ENCODE data around the gene EFNA1. TPM values are rescaled to one million over a fixed set of nuclear protein-coding genes. Genes with fewer than 3 reads are reported as not detected.

EFNA1 gene
- total and polyA plus RNA-seq, 2 of the 13 experiments (the other 11 are each of a cell fraction or from before 2014, with no cell fraction given) = 81.8 to 874 TPM

DNA sequence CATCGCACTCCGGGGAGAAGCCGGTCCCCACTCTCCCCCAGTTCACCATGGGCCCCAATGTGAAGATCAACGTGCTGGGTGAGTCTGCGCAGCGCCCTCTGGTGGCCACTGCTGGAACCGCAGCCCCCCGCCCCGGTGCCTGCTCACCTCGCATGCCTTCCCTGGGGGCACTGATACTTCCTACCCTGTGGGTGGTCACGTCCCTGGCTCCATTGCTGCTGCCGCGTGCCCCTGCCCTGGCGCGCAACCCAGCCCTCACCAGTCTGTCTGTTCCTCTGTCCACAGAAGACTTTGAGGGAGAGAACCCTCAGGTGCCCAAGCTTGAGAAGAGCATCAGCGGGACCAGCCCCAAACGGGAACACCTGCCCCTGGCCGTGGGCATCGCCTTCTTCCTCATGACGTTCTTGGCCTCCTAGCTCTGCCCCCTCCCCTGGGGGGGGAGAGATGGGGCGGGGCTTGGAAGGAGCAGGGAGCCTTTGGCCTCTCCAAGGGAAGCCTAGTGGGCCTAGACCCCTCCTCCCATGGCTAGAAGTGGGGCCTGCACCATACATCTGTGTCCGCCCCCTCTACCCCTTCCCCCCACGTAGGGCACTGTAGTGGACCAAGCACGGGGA is 41.4 kb upstream of the EFNA1 start (continued):
- TF ChIP-seq ZNF274 (CRISPR knock-in tag; IDR thresholded peaks at IDR 0.05) (peak; percentile 44; the same call in 1 of the 2 replicates), THAP11 (CRISPR knock-in tag; IDR thresholded peaks at IDR 0.05) (no peak), ZNF672 (CRISPR knock-in tag; IDR thresholded peaks at IDR 0.05) (0 out of 2 replicates have a peak, but pooled peaks have one; percentile 40), MYC (CRISPR knock-in tag; IDR thresholded peaks at IDR 0.05; ENCODE audit: borderline replicate concordance) (peak; percentile 74; the same call in 1 of the 2 replicates), TAF15 (IDR thresholded peaks at IDR 0.05; ENCODE audit: low read depth, low read length, poor library complexity, severe bottlenecking) (no peak), CTCF (CRISPR knock-in tag; IDR thresholded peaks at IDR 0.05) (peak; percentile 92), STAG1 (CRISPR knock-in tag; IDR thresholded peaks at IDR 0.05) (peak; percentile 28), SALL2 (CRISPR knock-in tag; IDR thresholded peaks at IDR 0.05) (0 out of 2 replicates have a peak, but pooled peaks have one; percentile 37), MXI1 (IDR thresholded peaks at IDR 0.05; ENCODE audit: borderline replicate concordance, low read depth, low read length) (peak; percentile 11; the same call in 1 of the 3 replicates), NAIF1 (CRISPR knock-in tag; IDR thresholded peaks at IDR 0.05; ENCODE audit: borderline replicate concordance) (no peak), ZBTB7B (CRISPR knock-in tag; IDR thresholded peaks at IDR 0.05) (peak; percentile 31; the same call in 1 of the 2 replicates), HES4 (CRISPR knock-in tag; IDR thresholded peaks at IDR 0.05; ENCODE audit: borderline replicate concordance) (0 out of 2 replicates have a peak, but pooled peaks have one; percentile 39), XRCC5 (optimal IDR thresholded peaks at IDR 0.05; ENCODE audit: low read length) (peak; percentile 50), ZNF607 (CRISPR knock-in tag; IDR thresholded peaks at IDR 0.05; ENCODE audit: borderline replicate concordance) (no peak), CBFB (CRISPR knock-in tag; IDR thresholded peaks at IDR 0.05) (0 out of 2 replicates have a peak, but pooled peaks have one; percentile 54), NR2F6 (IDR thresholded peaks at IDR 0.05) (no peak), NR2F6 (CRISPR knock-in tag; IDR thresholded peaks at IDR 0.05) (0 out of 2 replicates have a peak, but pooled peaks have one; percentile 19), MED1 (CRISPR knock-in tag; IDR thresholded peaks at IDR 0.05) (0 out of 2 replicates have a peak, but pooled peaks have one; percentile 29), MED13 (CRISPR knock-in tag; IDR thresholded peaks at IDR 0.05) (no peak; the same call in 1 of the 2 replicates), ZNF709 (CRISPR knock-in tag; IDR thresholded peaks at IDR 0.05) (no peak), ZNF337 (CRISPR knock-in tag; IDR thresholded peaks at IDR 0.05; ENCODE audit: borderline replicate concordance, low read depth) (no peak), SALL1 (CRISPR knock-in tag; IDR thresholded peaks at IDR 0.05) (peak; percentile 33; the same call in 1 of the 2 replicates)
- TF ChIP-seq, protein P1, sequence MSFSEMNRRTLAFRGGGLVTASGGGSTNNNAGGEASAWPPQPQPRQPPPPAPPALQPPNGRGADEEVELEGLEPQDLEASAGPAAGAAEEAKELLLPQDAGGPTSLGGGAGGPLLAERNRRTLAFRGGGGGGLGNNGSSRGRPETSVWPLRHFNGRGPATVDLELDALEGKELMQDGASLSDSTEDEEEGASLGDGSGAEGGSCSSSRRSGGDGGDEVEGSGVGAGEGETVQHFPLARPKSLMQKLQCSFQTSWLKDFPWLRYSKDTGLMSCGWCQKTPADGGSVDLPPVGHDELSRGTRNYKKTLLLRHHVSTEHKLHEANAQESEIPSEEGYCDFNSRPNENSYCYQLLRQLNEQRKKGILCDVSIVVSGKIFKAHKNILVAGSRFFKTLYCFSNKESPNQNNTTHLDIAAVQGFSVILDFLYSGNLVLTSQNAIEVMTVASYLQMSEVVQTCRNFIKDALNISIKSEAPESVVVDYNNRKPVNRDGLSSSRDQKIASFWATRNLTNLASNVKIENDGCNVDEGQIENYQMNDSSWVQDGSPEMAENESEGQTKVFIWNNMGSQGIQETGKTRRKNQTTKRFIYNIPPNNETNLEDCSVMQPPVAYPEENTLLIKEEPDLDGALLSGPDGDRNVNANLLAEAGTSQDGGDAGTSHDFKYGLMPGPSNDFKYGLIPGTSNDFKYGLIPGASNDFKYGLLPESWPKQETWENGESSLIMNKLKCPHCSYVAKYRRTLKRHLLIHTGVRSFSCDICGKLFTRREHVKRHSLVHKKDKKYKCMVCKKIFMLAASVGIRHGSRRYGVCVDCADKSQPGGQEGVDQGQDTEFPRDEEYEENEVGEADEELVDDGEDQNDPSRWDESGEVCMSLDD (CRISPR knock-in tag; IDR thresholded peaks at IDR 0.05; ENCODE audit: borderline replicate concordance) = peak; percentile 69; the same call in 1 of the 2 replicates
- TF ChIP-seq, protein P2, sequence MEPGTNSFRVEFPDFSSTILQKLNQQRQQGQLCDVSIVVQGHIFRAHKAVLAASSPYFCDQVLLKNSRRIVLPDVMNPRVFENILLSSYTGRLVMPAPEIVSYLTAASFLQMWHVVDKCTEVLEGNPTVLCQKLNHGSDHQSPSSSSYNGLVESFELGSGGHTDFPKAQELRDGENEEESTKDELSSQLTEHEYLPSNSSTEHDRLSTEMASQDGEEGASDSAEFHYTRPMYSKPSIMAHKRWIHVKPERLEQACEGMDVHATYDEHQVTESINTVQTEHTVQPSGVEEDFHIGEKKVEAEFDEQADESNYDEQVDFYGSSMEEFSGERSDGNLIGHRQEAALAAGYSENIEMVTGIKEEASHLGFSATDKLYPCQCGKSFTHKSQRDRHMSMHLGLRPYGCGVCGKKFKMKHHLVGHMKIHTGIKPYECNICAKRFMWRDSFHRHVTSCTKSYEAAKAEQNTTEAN (CRISPR knock-in tag; conservative IDR thresholded peaks at IDR 0.05) = 0 out of 2 replicates have a peak, but pooled peaks have one; percentile 6
- TF ChIP-seq, protein P3, sequence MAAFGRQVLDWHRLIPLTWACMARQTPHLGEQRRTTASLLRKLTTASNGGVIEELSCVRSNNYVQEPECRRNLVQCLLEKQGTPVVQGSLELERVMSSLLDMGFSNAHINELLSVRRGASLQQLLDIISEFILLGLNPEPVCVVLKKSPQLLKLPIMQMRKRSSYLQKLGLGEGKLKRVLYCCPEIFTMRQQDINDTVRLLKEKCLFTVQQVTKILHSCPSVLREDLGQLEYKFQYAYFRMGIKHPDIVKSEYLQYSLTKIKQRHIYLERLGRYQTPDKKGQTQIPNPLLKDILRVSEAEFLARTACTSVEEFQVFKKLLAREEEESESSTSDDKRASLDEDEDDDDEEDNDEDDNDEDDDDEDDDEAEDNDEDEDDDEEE (CRISPR knock-in tag; IDR thresholded peaks at IDR 0.05) = 0 out of 2 replicates have a peak, but pooled peaks have one; percentile 33

Measured in HepG2 (cell line).